Measurements from ENCODE around the gene OR10J5. TPM values are rescaled to one million over a fixed set of nuclear protein-coding genes. Genes with fewer than 3 reads are reported as not detected.

The OR10J5 gene
- total and polyA plus RNA-seq, 4 donors, result 0.46 to 5.7 TPM; not detected in 2

DNA sequence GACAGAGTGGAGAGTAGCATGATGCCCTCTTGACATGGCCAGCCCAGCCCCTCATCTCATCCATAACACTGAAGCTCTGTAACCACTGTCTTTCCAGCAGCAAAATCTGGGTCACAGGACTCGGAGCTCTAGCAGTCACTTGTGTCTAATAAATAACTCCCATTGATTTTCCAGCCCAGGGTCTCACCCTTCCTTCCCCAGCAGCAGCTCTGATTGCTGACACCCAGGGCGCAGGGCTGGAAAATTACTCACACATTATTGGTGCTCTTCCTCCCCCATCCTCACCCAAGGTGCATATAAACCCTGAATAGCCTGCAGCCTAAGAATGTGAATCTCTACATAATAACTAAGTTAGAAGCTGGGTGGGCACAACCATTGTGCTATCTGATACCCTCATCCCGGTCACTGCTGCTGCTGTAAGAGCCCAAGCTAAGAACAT is 21.1 kb upstream of the OR10J5 start:
- 21% methylated on average over 3 of the region's 3 CpGs for WGBS
- H3K4me1 ChIP-seq (ENCODE audit: control insufficient read depth in 4 of 4, insufficient read depth in 4 of 4, low read length in 3 of 4), result peaks cover 9 to 41% (median 22%) of the 10 kb centered on the region in 4 donors
- no peaks in the 10 kb centered on the region for H3K36me3 ChIP-seq (ENCODE audit: control insufficient read depth in 4 of 4, insufficient read depth in 3 of 4, low read depth in 1 of 4, low read length in 3 of 4)
- DNase-seq (ENCODE audit: low spot score), result peak; percentile 40
- no peaks in the 10 kb centered on the region for H3K27me3 ChIP-seq (ENCODE audit: control insufficient read depth in 4 of 4, insufficient read depth in 4 of 4, low read length in 3 of 4)
- TF ChIP-seq MAX (IDR thresholded peaks at IDR 0.05) (peak; percentile 92), ZBTB33 (IDR thresholded peaks at IDR 0.05) (peak; percentile 80), RAD21 (IDR thresholded peaks at IDR 0.05) (peak; percentile 64 to 78), JUND (IDR thresholded peaks at IDR 0.05) (peak; percentile 62 to 89), CTCF (IDR thresholded peaks at IDR 0.05; ENCODE audit: low read depth, low read length, missing input control) (no peak), NR2F2 (IDR thresholded peaks at IDR 0.05) (no peak), GABPA (IDR thresholded peaks at IDR 0.05 in 1 of 2, conservative IDR thresholded peaks at IDR 0.05 in 1 of 2) (no peak), EGR1 (IDR thresholded peaks at IDR 0.05; ENCODE audit: low read depth in 2 of 2) (peak in 1 of 2 donors; percentile 82), HNF4A (conservative IDR thresholded peaks at IDR 0.05) (peak; percentile 73 to 76), FOXA2 (IDR thresholded peaks at IDR 0.05) (peak; percentile 50), FOXA1 (IDR thresholded peaks at IDR 0.05) (peak; percentile 59), RXRA (IDR thresholded peaks at IDR 0.05) (peak; percentile 86 to 90), TAF1 (conservative IDR thresholded peaks at IDR 0.05) (peak; percentile 80), YY1 (IDR thresholded peaks at IDR 0.05) (peak; percentile 90), HNF4G (IDR thresholded peaks at IDR 0.05) (peak; percentile 24), SP1 (IDR thresholded peaks at IDR 0.05) (peak; percentile 86), ATF3 (IDR thresholded peaks at IDR 0.05) (peak; percentile 56), REST (IDR thresholded peaks at IDR 0.05) (peak; percentile 93)
- H3K9ac ChIP-seq (ENCODE audit: low read depth in 1 of 2, low read length in 2 of 2), result peak overlapping the region in 1 of 2 donors; percentile 4
- no peaks in the 10 kb centered on the region for H3K9me3 ChIP-seq (ENCODE audit: control insufficient read depth in 4 of 4, low read length in 3 of 4)
- peak overlapping the region; percentile 3 to 35 (median 9) for H3K4me3 ChIP-seq (ENCODE audit: low read depth in 1 of 3, low read length in 3 of 3)
- peak overlapping the region; percentile 70 to 82 for H3K27ac ChIP-seq (ENCODE audit: low read depth in 1 of 2, low read length in 2 of 2)
